HL-60/S4 treated with retinoic acid at 250 ng/mL for 4 days and 3 days (cell line): ENCODE data around the gene NAV1.

Experiments used
- in situ Hi-C: fragments of 300-500 bp; cut with MboI; formaldehyde crosslinking; loops from 2 replicates; pipeline ENCODE4 v1.7.0; 2022; ENCODE audit warnings: low sequenced_read_pairs

NAV1 gene

GRCh38 chr1:201502511-201502857 is 36.4 kb upstream of the NAV1 start:
- in situ Hi-C loops, result no loop called here

DNA sequence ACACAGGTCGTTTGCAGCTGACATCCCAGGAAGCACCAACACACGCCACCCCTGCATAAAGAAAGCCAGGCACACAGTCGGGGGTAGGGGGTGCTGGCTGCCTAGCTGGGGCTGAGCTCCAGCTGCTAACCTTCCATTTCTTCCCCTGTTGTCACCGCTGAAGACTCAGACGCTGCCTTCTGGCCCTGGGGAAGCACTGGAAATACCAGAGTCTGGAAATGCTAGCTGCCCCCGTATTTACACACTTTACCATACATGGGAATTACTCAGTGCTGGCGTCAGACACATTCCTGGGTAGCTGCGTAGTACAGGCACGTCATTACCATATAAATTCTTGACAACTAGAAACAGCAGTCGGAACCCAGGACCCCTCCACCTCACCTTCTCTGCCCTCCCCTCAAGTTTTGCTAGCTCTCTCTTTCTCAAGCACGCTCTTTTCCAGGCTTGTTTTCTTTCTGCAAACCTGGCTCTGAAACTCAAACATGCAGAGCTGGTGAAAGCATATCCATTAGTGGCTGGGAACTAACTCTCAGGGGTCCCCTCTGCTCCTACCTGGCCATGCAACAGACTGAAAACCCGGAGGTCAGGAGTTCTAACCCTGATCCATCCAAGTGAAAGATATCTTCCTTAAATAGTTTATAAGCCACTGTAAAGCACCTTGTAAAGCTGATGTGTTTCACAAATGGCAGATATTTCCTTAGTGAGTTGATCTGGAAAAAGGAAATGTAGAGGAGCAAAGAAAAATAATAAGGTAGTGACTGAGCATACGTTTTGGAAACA is 35.3 kb upstream of the NAV1 start:
- in situ Hi-C loops, result no loop called here

GRCh38 chr1:201504179-201504631 is 34.7 kb upstream of the NAV1 start:
- in situ Hi-C loops, result no loop called here

GRCh38 chr1:201504799-201505502 is 34.0 kb upstream of the NAV1 start:
- in situ Hi-C loops, result no loop called here

GRCh38 chr1:201505503-201505890 is 33.4 kb upstream of the NAV1 start:
- in situ Hi-C loops, result no loop called here

DNA sequence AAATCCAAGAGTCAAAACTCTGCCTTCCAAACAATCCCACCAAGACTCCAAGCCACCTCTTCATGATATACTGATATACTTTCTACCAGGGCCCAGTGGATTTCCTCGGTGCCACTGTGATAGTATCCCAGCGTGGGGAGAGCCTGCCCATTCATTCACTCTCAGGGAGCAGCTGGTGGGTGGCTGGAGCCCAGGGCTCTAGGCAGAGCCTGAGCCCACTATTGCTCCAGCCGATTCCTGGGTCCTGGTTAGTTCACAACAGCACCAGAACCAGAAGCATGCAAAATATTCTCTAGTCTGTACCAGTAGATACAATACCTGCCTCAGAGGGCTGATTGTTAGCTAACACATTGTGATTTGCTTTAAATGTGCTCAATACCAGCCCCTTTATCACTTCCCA is 32.8 kb upstream of the NAV1 start:
- in situ Hi-C loops, result no loop called here

DNA sequence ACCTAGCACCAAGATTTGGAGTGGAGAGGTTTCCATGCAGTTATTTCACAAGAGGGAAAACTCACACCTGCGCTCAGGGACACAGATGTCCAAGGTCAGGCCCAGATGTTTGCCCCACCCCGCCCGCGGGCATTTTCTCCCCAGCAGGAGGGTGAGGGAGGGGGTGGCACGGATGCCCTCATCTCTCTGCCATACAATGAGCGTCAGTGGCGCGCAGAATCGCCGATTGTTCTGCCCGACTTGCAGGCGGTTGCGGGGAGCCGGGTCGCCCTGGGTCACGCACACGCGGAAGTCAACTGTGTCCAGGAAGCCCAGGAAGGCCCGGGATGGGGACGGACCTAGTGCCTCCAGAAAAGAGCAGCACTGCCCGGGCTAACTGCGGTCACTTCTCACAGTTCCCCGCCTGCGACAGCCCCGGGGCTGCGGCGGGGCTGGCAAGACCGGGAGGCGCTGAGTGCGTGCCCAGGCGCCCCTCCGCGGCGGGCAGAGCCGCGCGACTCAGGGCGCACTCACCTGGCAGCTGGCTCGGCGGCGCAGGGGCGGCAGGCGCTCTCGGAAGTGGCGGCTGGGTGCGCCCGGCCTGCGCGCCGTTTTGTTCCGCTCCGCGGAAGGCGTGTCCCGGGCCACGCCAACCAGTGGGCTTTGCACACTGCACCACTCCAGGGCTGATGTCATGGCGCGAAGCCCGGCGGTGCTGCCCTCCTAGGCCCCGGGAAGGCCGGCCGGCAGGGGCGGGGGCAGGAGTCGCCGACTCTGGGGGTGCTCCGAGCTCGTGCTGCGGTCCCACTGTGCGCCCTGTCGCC is 32.2 kb upstream of the NAV1 start, which contains the start of gene CSRP1:
CSRP1 (minus strand) TSS at position 567 of the 803 bp plus-strand sequence. CDS start 10,820 bp downstream, outside the sequence.
- in situ Hi-C loops, result no loop called here

GRCh38 chr1:201507360-201507675 is 31.6 kb upstream of the NAV1 start:
- in situ Hi-C loops, result no loop called here

GRCh38 chr1:201508809-201509208 is 30.1 kb upstream of the NAV1 start:
- in situ Hi-C loops, result no loop called here

DNA sequence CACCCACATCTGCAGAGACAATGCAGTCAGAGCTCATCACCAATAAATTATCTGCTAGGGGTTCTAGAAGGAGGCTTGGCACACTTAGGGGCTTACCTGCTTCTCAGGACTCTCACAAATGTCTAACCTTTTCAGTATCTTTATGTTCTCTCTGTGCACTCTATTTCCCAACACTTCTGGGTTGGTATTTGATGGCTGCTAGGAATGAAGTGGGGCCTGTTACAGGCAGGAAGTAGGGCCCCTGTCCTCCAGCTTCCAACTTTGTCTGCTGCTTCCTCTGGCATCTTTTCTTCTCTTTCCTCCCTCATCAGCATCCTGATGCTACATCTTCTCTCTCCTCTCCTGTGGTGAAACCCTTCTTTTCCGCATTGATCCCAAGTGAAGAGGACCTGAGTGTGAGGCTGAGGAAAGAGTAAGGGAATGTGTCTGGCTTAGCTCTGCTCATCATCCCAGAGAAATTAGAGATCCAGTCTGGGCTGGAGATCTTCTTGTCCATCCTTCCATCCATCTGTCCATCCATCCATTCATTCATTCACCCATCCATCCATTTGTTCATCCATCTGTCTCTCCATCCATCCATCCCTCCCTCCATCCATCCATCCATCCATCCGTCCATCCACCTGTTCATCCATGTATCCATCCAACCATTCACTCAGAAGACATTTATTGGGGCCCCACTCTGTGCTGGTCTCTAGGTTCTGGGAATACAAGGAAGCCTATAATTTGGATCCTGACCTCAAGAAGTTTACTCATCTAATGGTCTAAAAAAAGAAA is 29.1 kb upstream of the NAV1 start:
- in situ Hi-C loops, result no loop called here

- in situ Hi-C loops, result no loop called here
Measured at GRCh38 chr1:201510734-201511133, 28.2 kb upstream of the NAV1 start.

DNA sequence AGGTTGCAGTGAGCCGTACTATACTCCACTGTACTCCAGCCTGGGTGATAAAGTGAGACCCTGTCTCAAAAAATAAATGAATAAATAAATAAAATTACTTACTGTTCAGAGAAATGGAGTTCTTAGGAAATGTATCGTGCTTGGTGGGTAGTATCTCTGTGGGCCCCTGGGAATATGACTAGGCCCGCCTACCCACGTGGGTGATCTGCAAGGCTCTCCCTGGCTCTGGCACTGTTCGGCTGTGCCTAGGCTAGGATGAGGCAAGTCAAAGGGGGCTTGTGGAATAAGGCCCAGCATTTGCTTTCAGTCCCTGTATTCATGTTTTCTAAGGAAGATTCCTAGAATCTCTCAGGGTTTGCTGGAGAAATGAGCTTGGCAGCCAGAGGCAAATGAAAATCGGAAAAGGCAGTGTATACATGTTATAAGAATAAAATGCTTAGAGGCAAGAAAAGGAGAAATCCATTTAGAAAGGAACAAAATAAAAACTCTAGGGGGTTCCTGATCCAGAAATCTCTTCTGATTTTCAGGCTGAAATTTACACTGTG is 27.5 kb upstream of the NAV1 start:
- in situ Hi-C loops, result no loop called here

- in situ Hi-C loops, result no loop called here
Measured at GRCh38 chr1:201511941-201512539, 26.9 kb upstream of the NAV1 start.

- in situ Hi-C loops, result no loop called here
Measured at GRCh38 chr1:201513498-201514243, 25.3 kb upstream of the NAV1 start.

DNA sequence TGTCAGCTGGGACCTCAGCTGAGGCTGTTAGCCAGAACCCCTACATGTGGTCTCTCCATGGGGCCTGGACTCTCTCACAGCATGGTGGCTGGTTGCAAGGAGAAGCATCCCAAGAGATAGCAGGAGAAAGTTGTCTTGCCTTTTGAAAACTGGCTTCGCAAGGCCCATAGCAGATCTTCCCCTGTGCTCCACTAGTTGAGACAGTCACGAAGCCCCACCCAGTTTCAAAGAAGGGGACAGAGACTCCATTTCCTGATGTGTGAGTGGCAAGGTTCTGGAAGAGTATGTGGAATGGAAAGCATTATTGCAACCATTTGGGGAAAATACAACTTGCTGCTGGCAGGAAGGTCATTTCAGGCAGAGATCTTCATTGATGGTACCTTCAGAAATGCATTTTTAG is 24.5 kb upstream of the NAV1 start:
- in situ Hi-C loops, result no loop called here

- in situ Hi-C loops, result no loop called here
Measured at GRCh38 chr1:201515062-201515750, 23.7 kb upstream of the NAV1 start.

- in situ Hi-C loops, result no loop called here
Measured at GRCh38 chr1:201515895-201516294, 23.0 kb upstream of the NAV1 start.

DNA sequence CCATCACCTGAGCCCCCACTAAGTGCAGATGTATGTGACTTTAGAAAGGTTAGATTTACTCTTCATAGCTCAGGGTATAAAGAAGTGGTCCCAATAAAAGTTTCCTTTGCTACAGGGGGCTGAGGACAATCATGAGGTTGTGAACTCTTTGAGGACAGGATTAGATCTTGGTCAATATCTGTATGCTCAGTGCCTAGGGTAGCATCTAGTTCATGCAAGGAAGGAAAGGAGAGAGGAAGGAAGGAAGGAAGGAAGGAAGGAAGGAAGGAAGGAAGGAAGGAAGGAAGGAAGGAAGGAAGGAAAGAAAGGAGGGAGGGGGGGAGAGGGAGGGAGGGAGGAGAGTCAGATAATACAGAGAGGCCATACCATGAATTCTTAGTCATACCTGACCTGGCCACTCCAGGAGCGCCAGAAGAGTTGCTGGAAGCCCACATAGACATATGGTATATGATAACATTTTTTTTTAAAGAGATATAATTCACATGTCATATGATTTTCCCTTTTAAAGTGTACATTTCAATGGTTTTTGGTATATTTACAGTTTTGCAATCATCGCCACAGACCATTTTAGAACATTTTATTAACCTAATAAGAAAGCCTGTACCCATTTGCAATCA is 22.3 kb upstream of the NAV1 start:
- in situ Hi-C loops, result no loop called here

DNA sequence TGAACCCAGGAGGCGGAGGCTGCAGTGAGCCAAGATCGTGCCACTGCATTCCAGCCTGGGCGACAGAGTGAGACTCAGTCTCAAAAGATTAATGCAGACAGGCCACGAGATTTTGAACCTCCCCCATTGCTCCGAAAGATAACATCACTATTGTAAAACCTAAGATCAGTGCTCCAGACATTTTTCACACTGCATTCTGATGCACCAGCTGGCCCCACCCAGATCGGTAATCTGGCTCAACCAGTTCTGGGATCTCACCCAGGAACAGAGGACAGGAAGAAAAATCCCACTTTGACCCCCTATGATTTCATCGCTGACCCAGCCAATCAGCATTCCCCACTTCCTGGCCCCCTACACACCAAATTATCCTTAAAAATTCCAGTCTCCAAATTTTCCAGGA is 21.3 kb upstream of the NAV1 start:
- in situ Hi-C loops, result no loop called here
